K562 (cell line): Measurements from ENCODE around the gene COL5A3. TPM values are rescaled to one million over a fixed set of nuclear protein-coding genes. Genes with fewer than 3 reads are reported as not detected.

Experiments
- ATAC-seq: fragments of 200-7000 bp; cut with Tn5 transposase; 3 replicates; pipeline ENCODE4 v1.9.1; 2020; ENCODE audit warnings: moderate library complexity
- BruUV-seq: library from RNA; stranded (reverse); fragments of 400-500 nt; replicated peaks from 2 replicates; lab custom pipeline; 2021; lab: Mats Ljungman, UMichigan
- CTCF ChIA-PET: fragments of 300-600 bp; formaldehyde crosslinking; extraction: SDS; loops from one replicate; lab custom pipeline; 2021; ENCODE audit warnings: low intra/inter-chr PET ratio; lab: Yijun Ruan, JAX
- POLR2A ChIA-PET: fragments of 300-600, 350-650 bp; sonication (Branson Sonifier 250); formaldehyde crosslinking; extraction: SDS; loops from one replicate; lab custom pipeline; 2021; ENCODE audit warnings: antibody characterized with exemption, inconsistent platforms; lab: Yijun Ruan, JAX
- DNase-seq, 4 experiments: peaks; one replicate each; pipeline versions ENCODE4 v3.0.0 to v3.0.0-alpha.2; 2011 to 2018; ENCODE audit warnings: low spot score in 3 of 4, mixed read lengths in 3 of 4; ENCODE audit errors: extremely low read depth in 1 of 4
- FAIRE-seq: peaks from 2 replicates; lab custom pipeline; 2011; peaks lifted over from hg19 to GRCh38; lab: Jason Lieb, UNC
- H2AFZ ChIP-seq: 2 replicates; pipeline ENCODE4 v1.6.0; 2011; ENCODE audit warnings: low read depth, low read length, control low read depth, inconsistent platforms
- H3K27ac ChIP-seq: fragments of 200-600 bp; 3 replicates; pipeline ENCODE4 v1.8.0; 2011; ENCODE audit warnings: low read depth, mild to moderate bottlenecking, control low read depth, inconsistent platforms, low read length, moderate library complexity, mixed read lengths; ENCODE audit errors: extremely low read depth
- H3K27me3 ChIP-seq, 2 experiments: fragments of 300-600 bp in 1 of 2; 2 replicates in 1 of 2; 3 replicates in 1 of 2; pipeline versions ENCODE4 v1.6.0 to v1.8.0; 2011; ENCODE audit warnings: inconsistent platforms in 2 of 2, low read length in 2 of 2, mild to moderate bottlenecking in 1 of 2, mixed read lengths in 1 of 2, moderate library complexity in 1 of 2; ENCODE audit not compliant: control insufficient read depth in 2 of 2, insufficient read depth in 2 of 2
- H3K36me3 ChIP-seq: fragments of 300-600 bp; 3 replicates; pipeline ENCODE4 v1.8.0; 2011; ENCODE audit warnings: mild to moderate bottlenecking, low read length, inconsistent platforms; ENCODE audit not compliant: control insufficient read depth, insufficient read depth
- H3K4me1 ChIP-seq, 2 experiments: fragments of 200-600 bp in 1 of 2; replicated peaks in 1 of 2; 2 replicates in 1 of 2; 3 replicates in 1 of 2; pipeline versions ENCODE4 v1.5.1 to v1.8.0; 2011; ENCODE audit warnings: inconsistent platforms in 2 of 2, low read length in 2 of 2, mild to moderate bottlenecking in 1 of 2, mixed read lengths in 1 of 2, moderate library complexity in 1 of 2; ENCODE audit not compliant: control insufficient read depth in 2 of 2, insufficient read depth in 2 of 2
- H3K4me2 ChIP-seq: 2 replicates; pipeline ENCODE4 v1.6.1; 2011; ENCODE audit warnings: low read length, control low read depth, inconsistent platforms, mixed read lengths; ENCODE audit not compliant: insufficient read depth
- H3K4me3 ChIP-seq: fragments of 200-600 bp; sonication (generic), shearing (Covaris generic); 2 replicates; pipeline ENCODE4 v1.5.1; 2016; ENCODE audit warnings: control low read depth, inconsistent platforms
- H3K79me2 ChIP-seq: fragments of 200-600 bp; 3 replicates; pipeline ENCODE4 v1.8.0; 2011; ENCODE audit warnings: low read length, inconsistent platforms; ENCODE audit not compliant: control insufficient read depth, insufficient read depth
- H3K9ac ChIP-seq, 2 experiments: 2 replicates each; pipeline versions ENCODE4 v1.6.0 to v1.6.1; 2011; ENCODE audit warnings: low read depth in 2 of 2, low read length in 2 of 2, control low read depth in 1 of 2, inconsistent platforms in 1 of 2, mild to moderate bottlenecking in 1 of 2, mixed read lengths in 1 of 2; ENCODE audit not compliant: insufficient read depth in 1 of 2
- H3K9me1 ChIP-seq: one replicate; pipeline ENCODE4 v1.6.0; 2011; ENCODE audit warnings: inconsistent platforms, mild to moderate bottlenecking, low read length, moderate library complexity; ENCODE audit not compliant: control insufficient read depth, insufficient read depth
- H3K9me3 ChIP-seq: replicated peaks from 2 replicates; pipeline ENCODE4 v1.5.1; 2011; ENCODE audit warnings: low read depth, low read length, inconsistent platforms; ENCODE audit not compliant: control insufficient read depth, insufficient read depth
- H4K20me1 ChIP-seq: replicated peaks from 2 replicates; pipeline ENCODE4 v1.6.1; 2011; ENCODE audit warnings: low read length, inconsistent platforms, mixed read lengths; ENCODE audit not compliant: control insufficient read depth, insufficient read depth
- ATF2 ChIP-seq: sonication (generic); formaldehyde crosslinking; IDR thresholded peaks from 2 replicates; pipeline ENCODE4 v1.8.1; 2022; ENCODE audit warnings: missing genetic modification reagents
- ATF7 ChIP-seq: fragments of 450-650 bp; IDR thresholded peaks from 2 replicates; pipeline ENCODE4 v1.7.1; 2014; ENCODE audit warnings: mild to moderate bottlenecking, moderate library complexity
- DDX20 ChIP-seq: fragments of 450-650 bp; IDR thresholded peaks from 2 replicates; pipeline ENCODE4 v1.6.1; 2016; ENCODE audit warnings: missing genetic modification characterization, low read depth, mild to moderate bottlenecking, missing compliant biosample characterization, moderate library complexity
- E2F5 ChIP-seq: sonication (generic); formaldehyde crosslinking; IDR thresholded peaks from 2 replicates; pipeline ENCODE4 v1.8.0; 2022; ENCODE audit warnings: mild to moderate bottlenecking, missing genetic modification reagents
- MYNN ChIP-seq, 2 experiments: sonication (generic); formaldehyde crosslinking in 1 of 2; IDR thresholded peaks; 2 replicates each; pipeline versions ENCODE4 v1.5.0 to v1.6.1; 2016 to 2020; ENCODE audit warnings: antibody characterized with exemption in 1 of 2, missing genetic modification reagents in 1 of 2
- NONO ChIP-seq, 2 experiments: fragments of 200-400 bp in 1 of 2; fragments of 450-650 bp in 1 of 2; formaldehyde crosslinking in 1 of 2; IDR thresholded peaks; 2 replicates each; pipeline ENCODE4 v1.6.1; 2017; ENCODE audit warnings: low read depth in 2 of 2, mild to moderate bottlenecking in 2 of 2, moderate library complexity in 2 of 2, low read length in 1 of 2
- PHF21A ChIP-seq: fragments of 450-650 bp; IDR thresholded peaks from 2 replicates; pipeline ENCODE4 v1.6.1; 2017; ENCODE audit warnings: low read depth, borderline replicate concordance
- PRPF4 ChIP-seq: fragments of 200-400 bp; formaldehyde crosslinking; IDR thresholded peaks from one replicate; pipeline ENCODE4 v1.6.1; 2017; ENCODE audit warnings: low read length, low read depth, mild to moderate bottlenecking; ENCODE audit not compliant: insufficient read depth, poor library complexity, severe bottlenecking
- SMARCC2 ChIP-seq: fragments of 450-650 bp; IDR thresholded peaks from 2 replicates; pipeline ENCODE4 v1.6.1; 2017; ENCODE audit warnings: antibody characterized with exemption, moderate library complexity, mild to moderate bottlenecking, low read depth
- TAF1 ChIP-seq: IDR thresholded peaks from 2 replicates; pipeline ENCODE4 v1.6.1; 2011; ENCODE audit warnings: mild to moderate bottlenecking, low read length, moderate library complexity; ENCODE audit not compliant: insufficient read depth, control insufficient read depth, severe bottlenecking; ENCODE audit errors: extremely low read depth
- TCF7 ChIP-seq: sonication (generic); IDR thresholded peaks from 2 replicates; pipeline ENCODE4 v1.6.1; 2016; ENCODE audit warnings: antibody characterized with exemption, borderline replicate concordance
- ZNF384 ChIP-seq: IDR thresholded peaks from 2 replicates; pipeline ENCODE4 v1.6.1; 2012; ENCODE audit warnings: low read depth, low read length, improper control_type of control experiment
- ZNF444 ChIP-seq: fragments of 250-450 bp; sonication (Bioruptor Pico); IDR thresholded peaks from 2 replicates; pipeline ENCODE4 v1.4.0; 2020; ENCODE audit warnings: mild to moderate bottlenecking, moderate library complexity
- ZNF695 ChIP-seq: fragments of 450-650 bp; formaldehyde crosslinking; IDR thresholded peaks from 2 replicates; pipeline ENCODE4 v1.4.0; 2020; ENCODE audit warnings: mild to moderate bottlenecking, moderate library complexity
- ZNF696 ChIP-seq: fragments of 250-450 bp; sonication (Bioruptor Pico); conservative IDR thresholded peaks from 2 replicates; pipeline ENCODE4 v1.4.0; 2020; ENCODE audit warnings: mild to moderate bottlenecking, moderate library complexity
- ZNF764 ChIP-seq: fragments of 250-450 bp; sonication (Bioruptor Pico); IDR thresholded peaks from 2 replicates; pipeline ENCODE4 v1.4.0; 2020; ENCODE audit warnings: low read depth, mild to moderate bottlenecking, moderate library complexity
- WGBS: fragments of 100-300 bp; shearing (Covaris generic); methylation state at CpG from one replicate; pipeline ENCODE4 v1.1.6; 2016; ENCODE audit warnings: low coverage, mixed read lengths; ENCODE audit not compliant: insufficient coverage; ENCODE audit errors: missing lambda C conversion rate; 5-methylcytosine and 5-hydroxymethylcytosine counted together
- in situ Hi-C: fragments of 300-500 bp; cut with MboI; formaldehyde crosslinking; loops from 4 replicates; pipeline ENCODE4 v1.15.0; 2018; ENCODE audit warnings: inconsistent platforms, mixed read lengths
- intact Hi-C: fragments of 100-400 bp; cut with micrococcal nuclease; formaldehyde crosslinking; loops from 2 replicates; pipeline ENCODE4 v1.14.2; 2022
- polyA plus RNA-seq, 8 experiments: library from polyadenylated mRNA; depleted of rRNA in 4 of 8; stranded (reverse) in 5 of 8; unstranded in 3 of 8; fragments of >200 nt; fragmentation: Nextera tagmentation in 2 of 8; fragmentation: Illumina TruSeq in 1 of 8; extraction: Ambion mirVana in 2 of 8; extraction: Trizol in 1 of 8; gene quantifications; 2 replicates each; pipeline versions ENCODE4 v1.2.1 to v1.2.3, GENCODE V29; 2011 to 2014; ENCODE audit warnings: inconsistent platforms in 1 of 8, missing spikeins in 1 of 8
- total RNA-seq, 7 experiments: library from RNA; depleted of rRNA in 6 of 7; stranded (reverse); fragments of >200 nt in 6 of 7; fragmentation: Illumina TruSeq in 2 of 7; extraction: Trizol in 2 of 7; gene quantifications; 2 replicates each; pipeline versions ENCODE4 v1.2.1 to v1.2.3, GENCODE V29; 2011 to 2021; ENCODE audit warnings: low replicate concordance in 1 of 7

Gene COL5A3
- total and polyA plus RNA-seq, 9 of the 15 experiments (the other 6 are each of a cell fraction or from before 2014, with no cell fraction given), result 0.01 to 0.02 TPM; not detected in 7

DNA sequence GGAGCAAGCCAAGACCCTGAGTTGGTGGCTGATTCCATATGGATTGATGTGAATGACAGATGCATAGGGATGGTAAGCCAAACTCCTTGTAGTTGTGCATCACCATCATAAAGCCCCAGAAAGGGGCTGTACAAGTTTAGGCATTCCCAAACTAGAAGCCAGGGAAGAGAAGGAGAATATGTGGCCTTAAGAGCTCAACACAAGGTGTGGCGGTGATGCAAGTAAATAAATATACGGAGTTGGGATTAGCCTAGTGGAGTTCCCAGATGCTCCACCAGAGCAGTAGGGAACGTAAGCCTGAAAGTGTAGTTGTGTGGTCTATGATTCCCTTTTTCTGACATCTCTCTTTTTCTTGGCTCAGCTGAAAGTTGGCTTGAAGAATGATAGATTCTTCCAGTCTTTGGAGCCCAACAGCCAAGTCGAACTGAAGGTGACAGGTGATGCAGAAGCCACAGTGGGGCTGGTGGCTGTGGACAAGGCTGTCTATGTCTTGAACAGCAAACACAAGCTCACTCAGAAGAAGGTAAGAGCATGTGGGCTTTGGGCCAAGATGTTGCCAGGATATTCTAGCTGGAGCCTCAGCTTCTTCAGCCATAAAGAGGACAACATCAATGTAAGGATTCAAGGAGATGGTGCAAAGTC lies 33.1 kb upstream of the COL5A3 start:
- no peaks in the 10 kb centered on the region for H3K9me3 ChIP-seq
- no peak for FAIRE-seq

More for the DNA sequence above, 33.1 kb upstream of the COL5A3 start:
- ChIA-PET POLR2A (interaction anchor here (0.6 to 1.0 kb wide), 2 partner anchors 8 to 39 kb away, joined by 3 to 4 read pairs; no protein-coding TSS in a partner anchor), CTCF (no interaction called here)
- in situ Hi-C loops (no loop called here), intact Hi-C loops (no loop called here)
- no peak overlapping the region for H3K9ac ChIP-seq
- H3K79me2 ChIP-seq, result no peaks in the 10 kb centered on the region
- H3K9me1 ChIP-seq, result no peaks in the 10 kb centered on the region
- H2AFZ ChIP-seq, result no peak overlapping the region
- DNase-seq, result no peak
- H3K27me3 ChIP-seq, result peaks cover 0 to 22% of the 10 kb centered on the region in 2 experiments; a peak in 2 of 5 replicates
- no peak overlapping the region for H3K4me3 ChIP-seq
- H3K4me1 ChIP-seq, result no peaks in the 10 kb centered on the region
- no peak overlapping the region for H3K27ac ChIP-seq
- TF ChIP-seq TCF7 (no peak), ATF7 (no peak), TAF1 (no peak), SMARCC2 (no peak), E2F5 (CRISPR knock-in tag) (no peak), ZNF384 (no peak), MYNN (IDR thresholded peaks at IDR 0.05) (no peak), MYNN (CRISPR knock-in tag; IDR thresholded peaks at IDR 0.05) (no peak), ZNF696 (no peak), ATF2 (CRISPR knock-in tag) (no peak), ZNF764 (no peak), PHF21A (no peak), DDX20 (tag) (no peak), NONO (IDR thresholded peaks at IDR 0.05; ENCODE audit: low read depth in 2 of 2, low read length in 1 of 2) (no peak), ZNF444 (CRISPR knock-in tag) (no peak), ZNF695 (CRISPR knock-in tag) (no peak), PRPF4 (no peak)
- no TSS peak for BruUV-seq
- ATAC-seq, result no peak
- H3K36me3 ChIP-seq, result no peaks in the 10 kb centered on the region
- 1% methylated on average over 4 of the region's 4 CpGs for WGBS
- H4K20me1 ChIP-seq, result no peaks in the 10 kb centered on the region
- no peak overlapping the region for H3K4me2 ChIP-seq
